ENCODE results near the gene CNGA3. TPM values are rescaled to one million over a fixed set of nuclear protein-coding genes. Genes with fewer than 3 reads are reported as not detected.

Gene CNGA3
- total RNA-seq, 6 experiments from 2014 or later, result not detected

GRCh38 chr2:98441706-98442450, 95.6 kb downstream of the CNGA3 start:
- H3K4me3 ChIP-seq, result no peak overlapping the region
- H3K27me3 ChIP-seq, result no peaks in the 10 kb centered on the region
- H3K4me1 ChIP-seq, result peaks cover 0 to 4% (median 0%) of the 10 kb centered on the region in 4 donors
- DNase-seq, result no peak
- H3K27ac ChIP-seq, result no peak overlapping the region
- intact Hi-C loops (cut with DNase I), result no loop called here
- no peaks in the 10 kb centered on the region for H3K9me3 ChIP-seq
- no peak for ATAC-seq
- WGBS (ENCODE audit: insufficient coverage, low coverage, low lambda C conversion rate, missing lambda C conversion rate), result 74% methylated on average over 3 of the region's 7 CpGs
- TF ChIP-seq POLR2A (IDR thresholded peaks at IDR 0.05), result no peak
- no peak for TF ChIP-seq CTCF (IDR thresholded peaks at IDR 0.05)
- H3K36me3 ChIP-seq, result no peaks in the 10 kb centered on the region

DNA sequence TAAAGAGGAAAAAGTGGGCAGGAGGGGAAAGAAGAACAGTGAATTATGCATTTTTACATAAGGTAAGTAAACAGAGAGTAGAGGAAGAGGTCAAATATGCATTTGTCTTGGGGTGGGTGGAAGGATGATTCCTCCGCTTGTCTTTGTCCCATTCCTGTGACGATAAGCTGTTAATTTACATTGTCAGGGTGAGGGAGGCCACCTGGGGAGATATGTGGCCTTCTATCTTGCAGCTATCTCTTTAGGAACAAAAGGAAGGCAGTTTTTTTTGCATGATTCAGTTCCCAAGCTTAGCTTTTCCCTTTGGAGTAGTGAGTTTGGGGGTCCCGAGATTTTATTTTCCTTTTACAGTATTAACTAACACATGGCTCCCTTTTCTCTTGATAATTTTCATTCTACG, 96.2 kb downstream of the CNGA3 start:
- no peak for ATAC-seq
- Histone ChIP-seq H3K27me3 (no peaks in the 10 kb centered on the region), H3K36me3 (no peaks in the 10 kb centered on the region), H3K9me3 (no peaks in the 10 kb centered on the region), H3K27ac (no peak overlapping the region), H3K4me3 (no peak overlapping the region), H3K4me1 (peaks cover 0 to 4% (median 0%) of the 10 kb centered on the region in 4 donors)
- TF ChIP-seq CTCF (IDR thresholded peaks at IDR 0.05) (no peak), POLR2A (IDR thresholded peaks at IDR 0.05) (no peak)
- intact Hi-C loops (cut with DNase I), result no loop called here
- 71% methylated on average over 4 of the region's 4 CpGs for WGBS (ENCODE audit: insufficient coverage, low coverage, low lambda C conversion rate, missing lambda C conversion rate)
- no peak for DNase-seq

DNA sequence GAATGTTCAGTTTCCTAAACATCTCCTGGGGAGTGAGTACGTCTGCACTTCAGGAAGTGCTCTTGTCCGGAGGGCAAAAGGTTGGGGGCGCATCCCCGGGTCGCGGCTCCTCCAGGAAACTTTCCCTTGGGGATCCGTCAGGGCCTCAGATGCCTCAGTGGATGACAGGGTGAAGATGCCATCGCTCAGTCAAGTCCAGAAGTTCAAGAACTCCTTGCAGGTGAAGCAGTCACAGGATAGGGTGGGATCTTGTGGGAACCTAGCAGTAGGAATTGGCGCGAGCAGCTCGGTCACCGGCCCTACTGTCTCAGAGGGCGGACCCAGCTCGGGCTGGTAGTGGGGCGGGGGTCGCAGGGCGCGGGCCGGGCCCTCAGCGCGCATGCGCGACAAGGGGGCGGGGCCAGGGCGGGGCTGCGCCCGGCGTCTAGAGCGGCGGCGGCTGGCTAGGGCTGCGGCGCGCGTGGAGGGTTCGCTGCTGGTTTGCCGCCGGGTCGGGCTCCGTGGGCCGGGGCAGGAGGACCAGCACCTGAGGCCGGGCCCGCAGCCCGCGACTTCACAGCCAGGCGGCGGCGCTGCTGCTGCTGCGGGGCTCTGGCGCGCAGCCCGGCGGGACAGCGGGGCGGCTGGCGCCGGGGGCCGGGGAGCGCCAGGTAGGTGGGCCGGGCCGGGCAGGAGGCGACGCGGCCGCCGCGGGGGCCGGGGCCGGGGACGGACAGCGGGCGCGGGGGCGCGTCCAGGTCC, 98.3 kb downstream of the CNGA3 start, which contains the start of gene INPP4A:
Gene INPP4A, plus strand, starts transcription at position 423 of the 741 bp plus-strand sequence. CDS start 75,191 bp downstream, outside the sequence.
- Histone ChIP-seq H3K27ac (peak within 1 kb of the TSS; percentile 52 to 80 (median 72)), H3K9me3 (no peaks in the 10 kb centered on the region), H3K27me3 (no peaks in the 10 kb centered on the region), H3K4me1 (peaks cover 0 to 4% (median 0%) of the 10 kb centered on the region in 4 donors), H3K36me3 (no peaks in the 10 kb centered on the region), H3K4me3 (peak within 1 kb of the TSS; percentile 68 to 83 (median 76))
- intact Hi-C loops (cut with DNase I), result no loop called here
- peak; percentile 88 to 90 (median 89) for DNase-seq
- WGBS (ENCODE audit: insufficient coverage, low coverage, low lambda C conversion rate, missing lambda C conversion rate), result 0% methylated on average over 7 of the region's 75 CpGs
- TF ChIP-seq CTCF (IDR thresholded peaks at IDR 0.05), result peak in 2 of 4 donors; percentile 38 to 39
- peak; percentile 68 for TF ChIP-seq POLR2A (IDR thresholded peaks at IDR 0.05)
- ATAC-seq, result peak; percentile 93 to 96 (median 95)

DNA sequence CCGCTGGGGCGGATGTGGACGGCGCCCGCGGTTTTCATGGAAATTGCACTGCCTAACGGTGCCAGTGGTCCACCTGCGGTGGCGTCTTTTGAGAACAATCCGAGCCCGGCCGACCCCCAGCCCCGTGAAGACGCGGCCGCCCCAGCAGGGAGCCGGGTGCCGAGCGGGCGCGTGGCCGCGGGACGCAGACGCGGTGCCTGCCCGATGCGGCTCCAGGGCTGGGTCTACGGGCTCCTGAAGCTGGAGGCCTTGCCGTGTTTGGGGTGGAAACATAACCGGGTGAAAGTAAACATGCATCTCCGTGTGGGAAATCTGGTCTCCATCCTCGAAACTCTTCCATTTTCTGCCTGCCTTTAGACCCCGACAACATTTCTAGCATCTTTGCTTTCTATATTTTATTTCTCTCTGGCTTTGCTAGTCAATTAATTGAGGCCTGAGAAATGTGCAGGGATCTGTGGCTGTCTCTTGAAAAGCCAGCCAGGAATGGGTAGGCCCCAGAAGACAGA, 99.0 kb downstream of the CNGA3 start:
- peak overlapping the region; percentile 48 to 80 (median 72) for H3K27ac ChIP-seq
- ATAC-seq, result peak; percentile 45 to 65 (median 52)
- DNase-seq, result peak in 1 of 3 donors; percentile 60
- no peaks in the 10 kb centered on the region for H3K36me3 ChIP-seq
- TF ChIP-seq POLR2A (IDR thresholded peaks at IDR 0.05) (no peak), CTCF (IDR thresholded peaks at IDR 0.05) (no peak)
- WGBS (ENCODE audit: insufficient coverage, low coverage, low lambda C conversion rate, missing lambda C conversion rate), result 1% methylated on average over 8 of the region's 34 CpGs
- peaks cover 0 to 4% (median 0%) of the 10 kb centered on the region in 4 donors for H3K4me1 ChIP-seq
- no peaks in the 10 kb centered on the region for H3K27me3 ChIP-seq
- intact Hi-C loops (cut with DNase I), result no loop called here
- peak overlapping the region; percentile 68 to 83 (median 76) for H3K4me3 ChIP-seq
- H3K9me3 ChIP-seq, result no peaks in the 10 kb centered on the region
